Liver (tissue), 3 donors: ENCODE results near the gene TBC1D5.

Source experiments
- GABPA ChIP-seq, 2 donors: IDR thresholded peaks in 1 of 2; conservative IDR thresholded peaks in 1 of 2; 2 replicates each; pipeline ENCODE4 v1.6.1; 2016; ENCODE audit warnings: antibody characterized with exemption in 2 of 2, mild to moderate bottlenecking in 1 of 2, moderate library complexity in 1 of 2
- HNF4G ChIP-seq: IDR thresholded peaks from 2 replicates; pipeline ENCODE4 v1.6.1; 2016; ENCODE audit warnings: antibody characterized with exemption
- RAD21 ChIP-seq, 2 donors: IDR thresholded peaks; 2 replicates each; pipeline ENCODE4 v1.6.1; 2016; ENCODE audit warnings: antibody characterized with exemption in 2 of 2, mild to moderate bottlenecking in 2 of 2
- RXRA ChIP-seq, 2 donors: IDR thresholded peaks; 2 replicates each; pipeline ENCODE4 v1.6.1; 2017 to 2018; ENCODE audit warnings: antibody characterized with exemption in 2 of 2, mild to moderate bottlenecking in 1 of 2
- TAF1 ChIP-seq: conservative IDR thresholded peaks from 2 replicates; pipeline ENCODE4 v1.6.1; 2016; ENCODE audit warnings: antibody characterized with exemption, mild to moderate bottlenecking
- TF ChIP-seq, protein P1 (sequence below): fragments of 150-350 bp; IDR thresholded peaks from 2 replicates; pipeline ENCODE4 v1.5.1; 2017; ENCODE audit warnings: improper control_type of control experiment, low read depth, low read length; ENCODE audit not compliant: missing input control
- TF ChIP-seq, protein P2 (sequence below): IDR thresholded peaks from 2 replicates; pipeline ENCODE4 v1.6.1; 2016; ENCODE audit warnings: antibody characterized with exemption
- donor health status: healthy.
- donor health status: healthy.

DNA sequence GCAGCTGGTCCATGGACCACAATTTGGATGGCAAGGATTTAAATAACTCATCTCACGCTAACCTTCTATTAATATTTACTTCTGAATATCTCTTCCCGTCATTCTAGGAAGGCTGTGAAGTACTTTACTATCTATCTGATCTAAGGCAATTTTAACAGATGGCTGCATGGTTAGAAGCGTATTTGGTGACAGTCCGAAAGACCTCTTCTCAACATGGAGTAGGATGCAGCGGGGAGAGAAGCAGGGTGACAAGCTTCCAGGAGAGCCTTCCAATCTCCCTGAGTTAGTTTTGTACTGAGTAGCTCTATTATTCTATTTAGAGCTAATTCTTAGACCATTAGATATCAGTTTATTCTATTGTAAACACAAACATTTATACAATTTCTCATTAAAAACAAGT, 548.3 kb downstream of the TBC1D5 start:
- TF ChIP-seq, protein P1, sequence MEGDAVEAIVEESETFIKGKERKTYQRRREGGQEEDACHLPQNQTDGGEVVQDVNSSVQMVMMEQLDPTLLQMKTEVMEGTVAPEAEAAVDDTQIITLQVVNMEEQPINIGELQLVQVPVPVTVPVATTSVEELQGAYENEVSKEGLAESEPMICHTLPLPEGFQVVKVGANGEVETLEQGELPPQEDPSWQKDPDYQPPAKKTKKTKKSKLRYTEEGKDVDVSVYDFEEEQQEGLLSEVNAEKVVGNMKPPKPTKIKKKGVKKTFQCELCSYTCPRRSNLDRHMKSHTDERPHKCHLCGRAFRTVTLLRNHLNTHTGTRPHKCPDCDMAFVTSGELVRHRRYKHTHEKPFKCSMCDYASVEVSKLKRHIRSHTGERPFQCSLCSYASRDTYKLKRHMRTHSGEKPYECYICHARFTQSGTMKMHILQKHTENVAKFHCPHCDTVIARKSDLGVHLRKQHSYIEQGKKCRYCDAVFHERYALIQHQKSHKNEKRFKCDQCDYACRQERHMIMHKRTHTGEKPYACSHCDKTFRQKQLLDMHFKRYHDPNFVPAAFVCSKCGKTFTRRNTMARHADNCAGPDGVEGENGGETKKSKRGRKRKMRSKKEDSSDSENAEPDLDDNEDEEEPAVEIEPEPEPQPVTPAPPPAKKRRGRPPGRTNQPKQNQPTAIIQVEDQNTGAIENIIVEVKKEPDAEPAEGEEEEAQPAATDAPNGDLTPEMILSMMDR, result no peak
- TF ChIP-seq GABPA (IDR thresholded peaks at IDR 0.05 in 1 of 2, conservative IDR thresholded peaks at IDR 0.05 in 1 of 2) (no peak), TAF1 (no peak), RXRA (IDR thresholded peaks at IDR 0.05) (no peak), RAD21 (IDR thresholded peaks at IDR 0.05) (no peak), HNF4G (no peak)
- TF ChIP-seq, protein P2, sequence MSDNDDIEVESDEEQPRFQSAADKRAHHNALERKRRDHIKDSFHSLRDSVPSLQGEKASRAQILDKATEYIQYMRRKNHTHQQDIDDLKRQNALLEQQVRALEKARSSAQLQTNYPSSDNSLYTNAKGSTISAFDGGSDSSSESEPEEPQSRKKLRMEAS, result no peak
